SK-N-MC (cell line): Measurements from ENCODE around the gene GALNTL6.

ENCODE experiments used
- EZH2 ChIP-seq: fragments of 200-600 bp; sonication (generic); IDR thresholded peaks from one replicate; pipeline ENCODE4 v1.6.1; 2017; ENCODE audit warnings: antibody characterized with exemption
- POLR2AphosphoS5 ChIP-seq: IDR thresholded peaks from 2 replicates; pipeline ENCODE4 v1.6.1; 2012; ENCODE audit warnings: mild to moderate bottlenecking, low read depth, low read length, borderline replicate concordance

DNA sequence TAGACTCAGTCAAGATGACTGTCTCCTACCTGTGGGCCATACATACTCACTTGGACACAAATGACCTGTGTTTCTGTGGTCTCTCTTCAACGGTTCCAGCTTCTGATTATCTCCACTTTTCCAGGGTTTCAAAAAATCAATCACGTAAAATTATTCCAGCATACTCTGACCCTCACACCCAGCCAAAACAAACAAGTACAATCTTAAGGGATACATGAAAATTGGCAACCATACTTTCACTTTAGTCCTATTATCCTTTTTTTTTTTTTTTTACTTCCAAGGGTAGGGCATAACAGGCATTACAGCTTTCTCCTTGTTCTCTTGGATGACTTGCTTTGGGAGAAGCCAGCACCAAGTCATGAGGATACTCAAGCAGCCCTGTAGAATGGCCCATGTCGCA is 1129.6 kb downstream of the GALNTL6 start:
- no peak for TF ChIP-seq EZH2
- no peak for TF ChIP-seq POLR2AphosphoS5
